GM12874 (cell line): ENCODE measurements around the gene ANKRD12.

Experiments
- TF ChIP-seq, protein P1 (sequence below): IDR thresholded peaks from 2 replicates; pipeline ENCODE4 v1.5.1; 2011; ENCODE audit warnings: low read depth, mild to moderate bottlenecking, control low read depth, low read length, moderate library complexity; ENCODE audit not compliant: insufficient read depth

The ANKRD12 gene

GRCh38 chr18:9217743-9218451 lies 81.3 kb downstream of the ANKRD12 start:
- TF ChIP-seq, protein P1, sequence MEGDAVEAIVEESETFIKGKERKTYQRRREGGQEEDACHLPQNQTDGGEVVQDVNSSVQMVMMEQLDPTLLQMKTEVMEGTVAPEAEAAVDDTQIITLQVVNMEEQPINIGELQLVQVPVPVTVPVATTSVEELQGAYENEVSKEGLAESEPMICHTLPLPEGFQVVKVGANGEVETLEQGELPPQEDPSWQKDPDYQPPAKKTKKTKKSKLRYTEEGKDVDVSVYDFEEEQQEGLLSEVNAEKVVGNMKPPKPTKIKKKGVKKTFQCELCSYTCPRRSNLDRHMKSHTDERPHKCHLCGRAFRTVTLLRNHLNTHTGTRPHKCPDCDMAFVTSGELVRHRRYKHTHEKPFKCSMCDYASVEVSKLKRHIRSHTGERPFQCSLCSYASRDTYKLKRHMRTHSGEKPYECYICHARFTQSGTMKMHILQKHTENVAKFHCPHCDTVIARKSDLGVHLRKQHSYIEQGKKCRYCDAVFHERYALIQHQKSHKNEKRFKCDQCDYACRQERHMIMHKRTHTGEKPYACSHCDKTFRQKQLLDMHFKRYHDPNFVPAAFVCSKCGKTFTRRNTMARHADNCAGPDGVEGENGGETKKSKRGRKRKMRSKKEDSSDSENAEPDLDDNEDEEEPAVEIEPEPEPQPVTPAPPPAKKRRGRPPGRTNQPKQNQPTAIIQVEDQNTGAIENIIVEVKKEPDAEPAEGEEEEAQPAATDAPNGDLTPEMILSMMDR: no peak

GRCh38 chr18:9221040-9221439 lies 84.5 kb downstream of the ANKRD12 start:
- TF ChIP-seq, protein P1: no peak

DNA sequence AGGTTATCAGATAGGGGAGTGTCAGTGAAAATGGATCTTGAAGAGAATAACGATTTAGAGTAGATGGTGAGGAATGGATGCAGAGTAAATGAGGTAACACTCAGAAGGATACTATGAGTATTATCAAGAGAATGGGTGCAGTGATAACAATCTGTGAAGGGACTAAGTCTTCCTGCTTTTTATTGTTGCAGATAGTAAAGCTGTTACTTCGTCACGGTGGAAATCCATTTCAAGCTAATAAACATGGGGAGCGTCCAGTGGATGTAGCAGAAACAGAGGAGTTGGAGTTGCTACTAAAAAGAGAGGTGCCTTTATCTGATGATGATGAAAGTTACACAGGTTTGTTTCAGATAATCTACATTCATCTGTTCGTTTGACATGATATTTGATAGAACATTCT lies 85.1 kb downstream of the ANKRD12 start:
- TF ChIP-seq, protein P1: no peak

DNA sequence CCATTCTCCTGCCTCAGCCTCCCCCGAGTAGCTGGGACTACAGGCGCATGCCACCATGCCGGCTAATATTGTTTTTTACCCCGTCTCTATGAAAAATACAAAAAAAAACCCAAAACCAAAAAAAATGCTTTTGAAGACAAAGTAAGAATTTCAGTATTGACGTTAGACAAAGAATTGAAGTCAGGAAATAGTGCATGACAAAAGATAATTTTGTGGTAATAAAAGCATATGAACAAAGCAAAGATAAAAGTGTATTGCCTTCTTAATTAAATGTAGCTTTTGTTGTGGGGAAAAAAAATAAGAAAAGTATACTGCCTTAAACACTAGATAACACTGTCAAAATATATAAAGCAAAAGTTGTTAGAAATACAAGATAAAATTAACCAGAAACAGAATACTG lies 86.8 kb downstream of the ANKRD12 start:
- TF ChIP-seq, protein P1: no peak

- TF ChIP-seq, protein P1: no peak
These were observed 89.9 kb downstream of the ANKRD12 start for GRCh38 chr18:9226463-9226862.

DNA sequence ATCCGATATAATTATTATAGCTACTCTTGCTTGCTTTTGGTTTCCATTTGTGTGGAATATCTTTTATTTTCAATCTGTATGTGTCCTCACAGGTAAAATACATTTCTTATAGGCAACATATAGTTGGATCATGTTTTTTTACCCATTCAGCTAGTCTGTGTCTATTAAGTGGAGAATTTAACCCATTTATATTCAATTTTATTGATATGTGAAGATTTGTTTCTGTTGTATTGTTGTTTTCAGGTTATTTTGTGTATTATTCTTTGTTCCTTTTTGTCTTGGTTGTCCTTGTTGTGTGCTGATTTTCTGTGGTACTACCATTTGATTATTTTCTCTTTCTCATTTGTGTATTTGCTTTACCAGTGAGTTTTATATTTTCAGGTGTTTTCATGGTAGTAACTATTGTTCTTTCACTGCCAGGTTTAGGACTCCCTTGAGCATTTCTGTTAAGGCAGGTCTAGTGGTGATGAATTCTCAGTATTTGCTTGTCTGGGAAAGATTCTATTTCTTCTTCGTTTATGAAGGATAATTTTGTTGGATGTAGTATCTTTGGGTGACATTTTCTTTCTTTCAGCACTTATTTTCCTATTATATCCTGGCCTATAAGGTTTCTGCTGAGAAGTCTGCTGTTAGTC lies 95.4 kb downstream of the ANKRD12 start:
- TF ChIP-seq, protein P1: no peak

- TF ChIP-seq, protein P1: no peak
These were observed 96.4 kb downstream of the ANKRD12 start for GRCh38 chr18:9232977-9233376.
